ENCODE measurements around the gene PPP1R3G.
"Not testable (repeated sequence)": the region's sequence is repeated elsewhere in the genome, so short reads cannot be mapped to it uniquely, and the experiment has no call there.

PPP1R3G gene

DNA sequence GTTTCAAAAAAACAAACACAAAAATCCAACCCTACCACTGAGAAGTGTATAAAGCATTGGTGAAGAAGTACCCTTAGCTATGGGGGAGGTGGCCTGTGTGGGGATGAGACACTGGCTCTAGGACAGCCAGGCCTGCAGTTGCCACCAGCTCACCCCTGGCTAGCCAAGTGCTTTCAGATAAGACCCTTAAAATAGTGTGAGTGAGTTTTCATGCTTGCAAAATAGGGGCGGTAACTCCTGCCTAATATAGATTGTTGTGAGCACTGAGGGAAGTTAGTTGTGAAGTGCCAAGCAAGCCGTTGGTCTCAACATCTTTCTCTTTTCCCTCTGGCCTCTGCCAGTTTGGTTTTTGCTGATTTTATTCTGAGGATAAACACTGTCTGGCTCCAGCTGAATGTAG is 11.3 kb downstream of the PPP1R3G start:
- no peak for DNase-seq

DNA sequence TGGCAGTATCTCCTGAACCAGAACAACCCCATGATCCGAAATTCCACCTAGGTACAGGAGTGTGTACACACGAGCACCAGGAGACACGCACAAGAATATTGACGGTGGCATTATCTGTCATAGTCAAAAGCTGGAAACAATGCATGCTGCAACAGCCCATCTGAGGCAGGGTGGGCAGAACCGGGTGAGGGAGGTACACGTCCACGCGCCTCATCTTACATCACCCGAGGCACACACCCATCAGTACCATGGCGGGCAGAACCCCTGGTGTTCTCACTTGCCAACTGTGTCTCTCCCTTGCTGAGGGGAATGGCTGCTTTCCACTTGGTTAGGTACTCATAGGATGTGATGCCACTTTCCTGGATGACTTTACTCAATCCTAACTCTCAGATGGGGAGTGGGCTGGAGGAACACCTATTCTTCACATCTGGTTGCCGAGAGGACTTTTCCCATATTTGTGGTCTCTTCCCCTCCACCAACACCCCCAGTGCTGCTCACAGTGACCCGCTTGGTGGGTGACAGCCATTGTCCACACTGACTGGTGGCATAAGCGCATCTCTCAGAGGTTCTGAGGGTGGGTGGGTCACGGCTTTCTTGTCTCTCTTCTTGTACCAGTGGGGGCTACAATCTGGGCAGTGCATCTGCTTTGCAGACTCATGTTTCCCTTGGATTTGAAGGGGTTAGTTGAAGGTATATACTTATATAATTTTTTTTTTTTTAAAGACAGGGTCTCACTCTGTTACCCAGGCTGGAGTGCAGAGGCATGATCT is 13.5 kb downstream of the PPP1R3G start:
- no peak for DNase-seq

DNA sequence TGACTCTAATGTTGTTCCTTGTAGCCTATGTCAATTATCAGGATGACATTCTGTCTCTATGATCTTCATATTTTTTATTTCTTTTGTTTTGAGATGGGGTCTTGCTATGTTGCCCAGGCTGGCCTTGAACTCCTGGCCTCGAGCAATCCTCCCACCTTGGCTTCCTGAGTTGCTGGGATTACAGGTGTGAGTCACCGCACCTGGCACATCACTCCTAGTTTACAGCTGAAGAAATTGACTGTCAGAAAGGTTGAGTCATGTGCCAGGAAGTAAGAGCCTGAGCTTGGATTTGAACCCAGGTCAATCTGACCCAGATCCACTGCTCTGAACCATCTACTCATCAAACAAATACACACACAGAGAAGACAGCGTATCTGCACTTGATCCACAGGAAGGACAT is 14.4 kb downstream of the PPP1R3G start:
- no peak for DNase-seq

DNA sequence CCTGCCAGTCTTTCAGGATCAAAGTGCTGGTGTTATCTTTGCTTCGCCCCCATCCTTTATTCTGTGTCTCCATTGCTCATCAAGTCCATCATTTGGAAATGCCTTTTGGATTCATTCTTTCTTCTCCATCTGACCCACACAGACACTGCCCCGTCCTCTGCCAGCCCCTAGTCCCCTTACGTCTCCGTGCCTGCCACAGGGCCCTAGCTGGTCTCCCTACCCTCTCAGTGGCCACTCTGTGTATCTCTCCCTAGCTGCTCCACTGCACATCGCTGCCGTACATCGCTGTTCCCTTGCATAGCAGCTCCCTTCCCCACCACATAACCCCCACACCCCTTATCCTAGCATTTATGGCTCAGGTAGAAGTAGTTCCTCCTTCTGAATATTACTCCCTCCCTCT is 15.7 kb downstream of the PPP1R3G start:
- no peak for DNase-seq

DNA sequence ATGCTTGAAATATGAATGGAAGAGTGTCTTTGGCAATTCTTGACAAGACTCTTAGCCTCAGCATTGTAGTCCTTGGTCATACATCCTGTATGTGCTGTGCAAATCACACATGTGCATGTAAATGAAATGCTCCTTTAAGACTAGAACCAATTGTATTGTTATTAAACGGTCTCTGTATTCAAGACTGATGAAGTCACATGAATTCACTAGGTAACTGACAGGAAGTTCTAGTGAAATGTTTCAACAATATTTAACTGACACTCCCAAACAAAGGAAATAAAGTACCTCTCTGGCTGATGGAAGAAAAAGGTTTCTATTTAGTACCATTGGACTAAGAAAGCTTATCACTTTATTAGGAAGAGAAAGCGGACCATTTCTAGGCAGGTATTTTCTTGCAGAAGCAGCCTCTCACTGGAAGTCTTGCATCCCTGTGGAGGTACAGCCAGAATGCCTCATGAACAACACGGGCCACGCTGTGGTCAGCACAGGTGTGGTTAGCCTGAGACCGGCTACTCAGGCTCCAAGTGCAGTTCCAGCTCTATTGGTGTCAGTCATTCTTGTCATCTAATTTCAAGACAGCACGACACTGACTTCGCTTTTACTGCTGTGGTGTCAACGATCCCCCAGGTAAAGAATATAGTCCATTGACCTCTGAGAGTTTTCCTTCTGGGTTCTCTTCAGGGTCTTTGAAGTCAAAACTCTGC is 17.3 kb downstream of the PPP1R3G start:
- no peak for DNase-seq

DNA sequence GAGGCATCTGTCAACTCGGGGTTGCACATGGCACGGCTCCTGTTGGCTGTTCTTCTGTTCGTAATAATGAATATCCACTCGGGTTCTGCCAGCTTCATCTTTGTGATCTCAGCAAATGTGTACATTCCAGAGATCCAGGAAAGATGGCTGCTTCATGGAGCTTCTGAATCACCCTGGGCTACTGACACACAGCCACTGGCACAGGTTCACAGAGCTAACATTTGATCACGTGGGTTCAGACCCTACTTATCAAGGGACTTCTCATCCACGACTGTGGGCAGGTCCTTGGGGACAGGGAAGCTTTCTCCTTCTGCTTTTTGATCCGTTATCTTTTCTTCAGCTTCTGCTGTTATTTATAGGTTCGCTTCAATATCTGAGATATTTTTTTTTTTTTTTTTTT is 18.1 kb downstream of the PPP1R3G start:
- DNase-seq, result no peak

DNA sequence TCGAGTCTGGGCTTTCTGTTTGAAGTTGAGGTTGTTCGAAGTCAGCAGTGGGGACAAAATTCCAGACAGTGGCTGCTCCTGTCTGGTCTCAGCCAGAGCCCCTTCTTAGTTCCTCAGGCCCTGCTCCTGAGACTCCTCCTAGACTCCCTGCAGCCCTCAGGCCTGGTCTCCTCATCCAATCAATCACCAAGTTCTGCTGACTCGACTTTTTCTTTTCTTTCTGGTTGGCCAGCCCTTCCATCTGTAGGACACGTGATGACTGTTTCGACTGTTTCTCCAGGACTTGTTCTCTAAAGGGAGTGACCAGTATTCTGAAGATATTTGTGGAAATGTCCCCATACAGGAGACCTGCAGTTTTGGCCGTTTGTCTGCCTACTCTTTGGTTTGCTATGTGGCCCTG is 19.5 kb downstream of the PPP1R3G start:
- DNase-seq, result no peak

DNA sequence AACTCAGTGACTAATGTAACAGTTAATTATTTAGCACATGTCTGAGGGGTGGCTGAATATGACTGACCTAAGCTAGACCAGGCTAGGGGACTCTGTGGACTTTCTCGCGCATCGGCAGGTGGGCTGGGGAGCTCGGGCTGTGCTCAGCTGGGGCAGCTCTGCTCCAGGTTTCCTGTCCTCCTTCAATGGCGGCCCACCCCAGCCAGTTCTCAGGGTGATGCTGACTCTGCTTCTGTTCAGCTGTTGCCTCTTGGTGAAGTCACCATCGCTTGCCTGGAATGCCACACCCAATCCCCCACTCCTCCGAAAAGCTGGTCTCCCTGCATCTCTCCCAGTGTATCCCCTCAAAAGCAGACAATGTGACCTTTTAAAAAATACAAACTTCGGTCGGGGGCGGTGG is 20.0 kb downstream of the PPP1R3G start:
- DNase-seq, result no peak

DNA sequence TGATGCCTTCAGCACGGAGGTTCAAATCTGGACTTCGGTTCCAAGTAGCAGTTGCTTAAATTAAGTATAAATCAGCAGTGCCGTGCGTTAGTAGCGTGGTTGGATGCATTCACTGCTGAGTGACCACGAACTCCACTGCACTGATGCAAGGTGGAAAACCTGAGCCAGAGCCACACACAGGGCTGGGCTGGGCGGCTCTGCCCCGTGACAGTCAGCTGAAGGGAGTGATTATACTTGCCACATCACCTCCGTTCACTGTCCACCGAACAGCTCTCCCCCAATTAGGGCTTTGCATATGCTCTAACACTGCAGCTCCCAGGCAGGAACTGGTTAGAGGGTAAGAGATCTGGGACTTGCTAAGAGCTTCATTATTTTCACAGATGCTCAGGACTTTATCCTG is 22.2 kb downstream of the PPP1R3G start:
- no peak for DNase-seq

DNA sequence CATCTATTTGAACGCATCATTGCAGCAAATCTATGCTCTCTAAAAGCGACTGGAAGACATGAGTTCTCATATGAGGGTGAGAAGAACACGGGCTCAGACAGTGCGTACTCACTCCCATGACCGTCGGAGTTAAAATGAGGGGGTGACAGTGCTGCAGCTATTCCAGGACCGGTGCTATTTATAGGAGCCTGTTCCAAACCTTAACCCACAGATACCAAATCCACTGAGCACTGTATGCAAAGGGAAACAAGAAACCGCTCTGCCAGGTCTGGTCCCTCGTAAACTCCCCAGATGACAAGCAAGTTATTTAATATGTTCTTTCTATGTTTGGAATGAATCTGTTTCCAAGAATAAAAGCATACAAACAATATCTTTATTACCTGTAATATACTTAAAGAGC is 22.9 kb downstream of the PPP1R3G start:
- no peak for DNase-seq

DNA sequence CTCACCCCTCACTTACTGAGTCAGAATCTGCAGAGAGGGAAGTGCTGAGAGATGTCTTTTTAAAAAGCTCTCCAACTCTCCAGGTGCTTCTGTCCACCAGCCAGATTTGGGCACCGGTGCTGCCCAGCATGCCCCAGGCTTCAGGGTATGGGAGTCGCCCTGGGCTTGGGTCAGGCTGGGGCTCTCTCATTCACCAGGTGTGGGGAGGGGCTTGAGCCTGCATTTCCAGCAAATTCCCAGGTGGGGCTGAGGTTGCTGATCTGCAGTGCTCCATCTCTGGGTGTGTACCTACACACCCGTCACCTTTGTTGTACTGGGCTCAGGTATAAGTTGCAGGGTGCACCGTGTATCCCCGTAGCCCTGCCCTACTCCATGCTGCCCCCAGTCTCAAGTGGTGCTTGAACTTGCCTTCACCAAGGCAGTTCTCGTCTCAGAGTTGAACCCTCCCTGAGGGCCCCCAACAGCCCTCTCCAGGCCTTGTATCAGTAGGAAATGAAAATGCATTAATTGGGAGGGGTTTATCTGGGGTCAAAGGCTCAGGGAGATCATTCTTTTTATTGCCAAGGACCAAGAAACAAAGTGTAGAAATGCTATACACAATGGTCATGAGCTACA is 23.5 kb downstream of the PPP1R3G start:
- DNase-seq, result no peak

DNA sequence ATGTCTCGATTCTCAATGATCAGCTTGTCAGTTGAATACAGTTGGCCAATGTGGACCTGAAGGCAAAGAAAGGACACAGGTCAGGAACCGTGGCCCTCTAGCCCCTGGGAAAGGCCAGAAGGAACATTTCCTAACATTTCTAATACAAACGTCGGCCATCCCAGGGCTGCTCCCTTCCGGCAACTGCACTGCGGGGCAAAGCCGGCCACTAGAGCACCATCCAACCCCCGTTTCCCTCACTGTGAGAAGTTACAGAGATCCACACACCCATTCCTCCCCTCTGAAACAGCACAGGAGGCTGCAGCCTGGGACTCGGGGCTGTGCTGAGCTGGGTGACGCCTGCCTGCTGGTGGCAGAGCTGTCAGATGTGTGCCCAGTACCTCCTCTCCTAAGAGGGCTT is 24.3 kb downstream of the PPP1R3G start:
- DNase-seq, result no peak

DNA sequence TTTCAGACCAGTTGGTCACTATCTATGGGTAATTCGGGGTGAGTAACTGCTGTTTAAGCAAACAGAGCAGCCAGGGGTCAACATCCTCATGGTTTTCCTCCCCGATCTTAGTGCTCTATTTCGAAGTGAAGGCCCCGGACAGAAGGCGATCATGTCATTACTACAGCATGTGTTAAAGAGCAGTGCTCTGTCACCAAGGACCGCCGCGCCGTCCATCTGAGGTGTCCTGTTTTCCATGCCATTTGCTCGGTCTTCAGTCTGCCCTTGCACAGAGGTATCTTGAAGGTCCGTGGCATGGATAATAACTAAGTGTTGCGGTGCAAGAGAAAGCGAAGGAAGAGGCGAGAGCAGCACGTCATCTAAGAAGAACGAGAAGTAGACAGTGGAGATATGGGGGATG is 25.1 kb downstream of the PPP1R3G start:
- DNase-seq, result no peak

DNA sequence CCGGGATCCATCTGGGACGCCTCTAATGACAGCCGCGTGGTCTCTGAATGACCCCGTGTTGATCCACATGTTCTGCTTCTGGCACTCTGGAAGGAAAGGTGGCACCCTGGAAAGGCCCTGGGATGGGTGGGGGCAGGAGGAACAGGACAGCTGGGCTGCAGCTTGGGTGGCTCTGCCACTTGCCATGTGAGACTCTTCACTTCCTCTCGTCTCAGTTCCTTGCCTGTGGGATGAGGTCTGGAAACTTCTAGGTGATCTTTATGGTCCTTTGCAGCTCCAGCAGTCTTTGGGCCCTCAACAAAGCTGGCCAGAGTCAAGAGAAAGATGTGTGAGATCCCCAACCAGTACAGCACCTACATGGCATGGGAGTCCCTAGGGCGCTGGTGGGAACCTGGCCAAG is 26.5 kb downstream of the PPP1R3G start:
- DNase-seq, result no peak

DNA sequence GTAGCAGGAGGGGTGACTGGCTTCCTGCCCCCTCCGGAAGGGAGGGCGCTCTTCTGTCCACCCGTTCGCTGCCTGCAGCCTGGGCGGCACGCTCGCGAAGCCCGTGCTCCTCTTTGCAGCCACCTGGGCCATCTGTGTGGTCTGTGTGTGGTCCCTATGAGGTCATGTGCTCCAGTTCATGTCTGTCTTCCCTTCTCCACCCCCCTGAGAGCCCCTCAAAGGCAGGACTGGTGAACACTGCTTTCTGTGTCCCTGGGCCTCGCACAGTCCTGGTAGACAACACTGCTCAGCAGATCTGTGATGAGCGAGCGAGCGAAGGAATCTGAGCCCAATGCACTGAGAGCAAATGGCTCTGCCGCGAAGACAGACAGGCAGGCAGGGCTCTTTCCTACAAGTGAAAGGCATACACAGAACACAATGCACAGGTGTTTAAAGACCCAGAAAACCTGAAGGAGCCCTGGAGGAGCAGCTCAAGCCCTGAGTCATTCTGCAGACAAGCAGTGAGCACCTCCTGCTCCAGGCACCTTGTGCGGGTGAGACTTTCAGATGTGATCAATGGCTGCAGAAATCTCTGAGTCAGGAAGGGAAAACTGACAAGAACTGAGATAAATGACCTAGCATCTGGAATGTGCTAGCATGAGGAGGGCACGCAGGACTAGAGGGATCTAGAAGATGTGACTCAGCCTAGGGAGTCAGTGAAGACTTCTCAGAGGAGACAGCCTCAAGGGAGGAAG is 27.1 kb downstream of the PPP1R3G start:
- DNase-seq, result peak; percentile 97

DNA sequence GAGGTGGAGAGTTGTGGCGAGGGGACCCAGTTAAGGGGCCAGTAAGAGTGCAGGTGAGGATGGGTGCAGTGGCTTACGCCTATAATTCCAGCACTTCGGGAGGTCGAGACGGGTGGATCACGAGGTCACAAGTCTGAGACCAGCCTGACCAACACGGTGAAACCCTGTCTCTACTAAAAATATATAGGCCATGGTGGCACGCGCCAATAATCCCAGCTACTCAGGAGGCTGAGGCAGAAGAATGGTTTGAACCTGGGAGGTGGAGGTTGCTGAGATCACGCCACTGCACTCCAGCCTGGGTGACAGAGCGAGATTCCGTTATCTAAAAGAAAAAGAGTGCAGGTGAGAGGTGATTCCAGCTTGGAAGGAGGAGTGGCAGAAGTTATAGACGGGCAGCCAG is 28.0 kb downstream of the PPP1R3G start:
- no peak for DNase-seq

DNA sequence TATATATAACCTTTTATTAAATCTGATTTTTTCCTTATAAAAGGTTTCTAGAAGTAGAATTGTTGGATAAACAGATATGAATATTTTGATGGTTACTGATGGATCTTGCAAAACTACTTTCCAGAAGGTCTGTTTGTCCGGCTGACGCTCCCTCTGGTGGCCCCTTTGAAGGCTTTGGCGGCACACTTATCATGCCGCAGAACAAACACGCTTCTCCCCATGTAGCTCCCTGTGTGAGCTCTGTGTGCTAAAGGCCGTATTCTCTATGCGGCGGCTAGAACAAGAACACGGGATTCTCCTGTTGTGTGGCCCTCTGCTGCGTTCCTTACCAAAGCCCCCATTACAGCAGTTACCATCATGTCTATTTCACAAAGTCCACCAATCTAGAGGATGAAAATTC is 30.0 kb downstream of the PPP1R3G start:
- no peak for DNase-seq

DNA sequence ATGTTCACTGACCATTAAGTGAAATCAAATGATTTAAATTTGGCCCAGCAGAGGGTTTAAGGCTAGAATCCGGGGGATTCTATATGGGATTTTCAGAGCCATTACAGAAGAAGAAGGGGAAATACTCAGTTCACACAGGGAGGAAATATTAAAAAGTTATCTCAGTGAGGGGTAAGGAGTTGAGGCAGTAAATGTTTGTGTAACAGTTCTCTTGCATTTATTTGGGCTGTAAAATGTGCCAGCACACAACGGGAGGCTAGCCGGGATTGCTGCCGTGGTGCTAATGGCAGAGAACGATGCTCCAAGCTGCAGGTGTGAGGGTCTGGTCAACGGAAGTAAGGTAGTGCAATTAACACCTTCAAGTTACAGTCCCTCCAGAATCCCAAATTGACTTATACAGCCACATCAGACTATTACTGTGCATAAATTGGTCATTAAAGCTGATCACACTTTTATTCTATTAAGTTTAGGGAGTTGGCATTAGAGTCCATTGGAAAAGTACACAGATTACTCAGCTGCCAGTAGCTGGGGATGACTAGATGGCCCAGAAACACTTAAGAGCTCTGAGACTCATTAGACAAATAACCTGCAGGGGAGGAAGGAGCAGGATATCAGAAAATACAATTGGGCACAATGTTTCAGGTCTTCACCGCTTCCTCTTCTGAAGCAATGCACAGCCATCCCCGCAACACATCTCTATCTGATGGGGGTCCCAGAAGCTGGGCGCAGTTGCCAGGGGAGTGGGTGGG is 31.3 kb downstream of the PPP1R3G start:
- DNase-seq, result no peak

DNA sequence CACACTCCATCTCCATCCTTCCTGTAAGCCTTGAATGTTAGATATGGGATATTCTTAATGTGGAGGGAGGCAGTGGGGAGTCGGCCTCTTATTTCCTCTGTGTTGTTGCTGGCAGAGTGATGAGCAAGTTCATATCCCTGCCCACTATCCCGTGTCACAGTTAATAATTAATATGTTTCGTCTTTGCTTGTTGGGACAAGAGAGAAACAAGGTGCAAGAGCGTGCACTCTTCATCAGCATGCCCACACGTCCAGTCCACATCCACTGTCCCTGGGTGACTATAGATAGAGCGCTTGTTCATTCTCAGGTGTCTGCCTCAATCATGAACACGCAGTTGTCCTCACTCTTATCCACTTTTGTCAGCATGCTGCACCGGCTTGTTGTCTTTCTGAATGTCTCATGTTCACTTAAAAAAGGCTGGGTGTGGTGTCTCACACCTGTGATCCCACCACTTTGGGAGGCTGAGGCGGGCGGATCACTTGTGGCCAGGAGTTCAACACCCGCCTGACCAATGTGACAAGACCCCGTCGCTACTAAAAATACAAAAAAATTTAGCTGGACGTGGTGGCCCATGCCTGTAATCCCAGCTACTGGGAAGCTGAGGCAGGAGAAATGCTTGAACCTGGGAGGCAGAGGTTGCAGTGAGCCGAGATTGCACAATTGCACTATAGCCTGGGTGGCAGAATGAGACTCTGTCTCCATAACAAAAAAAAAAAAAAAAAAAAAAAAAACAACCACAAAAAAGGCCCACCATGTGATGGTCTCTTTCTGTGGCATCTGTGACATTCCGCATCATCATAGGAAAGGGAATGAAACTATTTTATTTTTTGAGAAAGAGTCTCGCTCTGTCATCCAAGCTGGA is 34.2 kb downstream of the PPP1R3G start:
- DNase-seq, result no peak

DNA sequence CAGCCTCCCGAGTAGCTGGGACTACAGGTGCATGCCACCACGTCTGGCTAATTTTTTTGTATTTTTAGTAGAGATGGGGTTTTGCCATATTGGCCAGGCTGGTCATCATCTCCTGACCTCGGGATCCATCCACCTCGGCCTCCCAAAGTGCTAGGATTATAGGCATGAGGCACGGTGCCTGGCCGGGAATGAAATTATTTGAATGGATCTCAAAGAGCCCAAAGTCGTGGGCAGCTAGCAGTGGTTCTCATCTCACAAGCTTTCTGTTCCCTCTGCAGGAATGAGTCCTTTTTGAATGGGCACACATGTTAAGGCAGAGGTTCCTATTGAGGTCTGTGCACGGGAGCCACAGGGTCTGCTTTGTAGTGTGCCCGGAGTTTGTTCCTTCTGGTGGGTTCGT is 34.9 kb downstream of the PPP1R3G start:
- no peak for DNase-seq

DNA sequence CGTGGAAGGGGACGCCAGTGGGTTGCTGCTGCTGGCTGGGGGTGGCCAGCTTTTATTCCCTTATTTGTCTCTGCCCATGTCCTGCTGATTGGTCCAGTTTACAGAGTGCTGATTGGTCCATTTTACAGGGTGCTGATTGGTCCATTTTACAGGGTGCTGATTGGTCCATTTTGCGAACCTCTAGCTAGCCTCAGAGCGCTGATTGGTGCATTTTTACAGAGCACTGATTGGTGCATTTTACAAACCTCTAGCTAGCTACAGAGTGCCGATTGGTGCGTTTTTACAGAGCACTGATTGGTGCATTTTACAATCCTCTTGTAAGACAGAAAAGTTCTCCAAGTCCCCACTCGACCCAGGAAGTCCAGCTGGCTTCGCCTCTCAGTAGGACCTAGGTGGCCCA is 35.4 kb downstream of the PPP1R3G start:
- DNase-seq, result not testable (repeated sequence)

DNA sequence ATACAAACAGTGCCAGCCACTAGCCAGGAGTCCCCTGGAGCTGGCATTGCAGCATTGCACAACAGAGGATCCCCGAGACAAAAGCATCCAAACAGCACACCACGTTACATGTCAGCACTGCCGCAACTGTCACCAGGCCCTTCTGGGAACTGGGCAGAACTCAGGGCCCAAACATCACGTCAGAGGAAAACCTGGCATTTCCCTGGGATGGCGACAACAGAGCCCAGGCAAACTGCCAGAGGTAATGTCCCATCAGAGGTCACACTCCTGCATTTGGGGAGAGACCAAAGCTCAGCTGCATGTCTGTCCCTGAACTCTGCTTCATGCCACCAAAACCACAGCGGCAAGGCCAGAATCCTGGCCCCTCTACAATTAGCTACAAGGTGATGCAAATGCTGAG is 36.3 kb downstream of the PPP1R3G start:
- no peak for DNase-seq

Measured in NCI-H226 (cell line).